Karpas-422 (cell line): ENCODE results near the gene ZNF774. TPM values are rescaled to one million over a fixed set of nuclear protein-coding genes. Genes with fewer than 3 reads are reported as not detected.
"Not testable (repeated sequence)": the region's sequence is repeated elsewhere in the genome, so short reads cannot be mapped to it uniquely, and the experiment has no call there.

Experiments
- DNase-seq: peaks from one replicate; pipeline ENCODE4 v3.0.0-alpha.2; 2015
- H2AFZ ChIP-seq: fragments of 200-600 bp; sonication (generic); 2 replicates; pipeline ENCODE4 v1.6.1; 2014; ENCODE audit warnings: antibody characterized with exemption, low read length, mixed read lengths
- H3K27ac ChIP-seq: fragments of 200-600 bp; sonication (generic); 2 replicates; pipeline ENCODE4 v1.5.1; 2014; ENCODE audit warnings: mild to moderate bottlenecking, low read length, moderate library complexity
- H3K27me3 ChIP-seq: fragments of 200-600 bp; sonication (generic); 2 replicates; pipeline ENCODE4 v1.6.1; 2014; ENCODE audit warnings: low read length, mixed read lengths
- H3K36me3 ChIP-seq: fragments of 200-600 bp; sonication (generic); 2 replicates; pipeline ENCODE4 v1.6.1; 2014; ENCODE audit warnings: low read length, mixed read lengths; ENCODE audit not compliant: insufficient read depth
- H3K4me1 ChIP-seq: fragments of 200-600 bp; sonication (generic); 2 replicates; pipeline ENCODE4 v1.6.1; 2014; ENCODE audit warnings: mild to moderate bottlenecking, low read length, mixed read lengths
- H3K4me2 ChIP-seq: fragments of 200-600 bp; sonication (generic); 2 replicates; pipeline ENCODE4 v1.6.1; 2014; ENCODE audit warnings: low read length, low read depth, mild to moderate bottlenecking; ENCODE audit not compliant: poor library complexity, severe bottlenecking
- H3K4me3 ChIP-seq: fragments of 200-600 bp; sonication (generic); 2 replicates; pipeline ENCODE4 v1.5.1; 2014; ENCODE audit warnings: mild to moderate bottlenecking, antibody characterized with exemption, low read length, mixed read lengths
- H3K79me2 ChIP-seq: fragments of 200-600 bp; sonication (generic); 2 replicates; pipeline ENCODE4 v1.6.1; 2014; ENCODE audit warnings: mild to moderate bottlenecking, low read length, mixed read lengths
- H3K9ac ChIP-seq: fragments of 200-600 bp; sonication (generic); 2 replicates; pipeline ENCODE4 v1.6.0; 2014; ENCODE audit warnings: low read length
- H3K9me2 ChIP-seq: fragments of 200-600 bp; sonication (generic), shearing (Covaris generic); replicated peaks from 2 replicates; pipeline ENCODE4 v1.6.0; 2014; ENCODE audit warnings: mild to moderate bottlenecking, low read length, moderate library complexity; ENCODE audit not compliant: insufficient read depth
- H3K9me3 ChIP-seq: fragments of 300-700, 200-600 bp; sonication (generic); 2 replicates; pipeline ENCODE4 v1.6.1; 2014; ENCODE audit warnings: low read length, mixed read lengths
- H4K20me1 ChIP-seq: fragments of 200-600 bp; sonication (generic); 2 replicates; pipeline ENCODE4 v1.6.1; 2014; ENCODE audit warnings: mild to moderate bottlenecking, antibody characterized with exemption, low read length, low read depth; ENCODE audit not compliant: insufficient read depth
- small RNA-seq: library from RNA; depleted of rRNA; stranded (forward); fragments of <200 nt; gene quantifications from one replicate; pipeline ENCODE3, GENCODE V24; 2014
- total RNA-seq: library from RNA; depleted of rRNA; stranded (reverse); fragments of >200 nt; shearing (Covaris generic); gene quantifications from 2 replicates; pipeline ENCODE4 v1.2.3, GENCODE V29; 2014; ENCODE audit warnings: low replicate concordance; rRNA removed

ZNF774 gene
- total RNA-seq, 1 experiment from 2014 or later, result 0.34 TPM

- no peaks in the 10 kb centered on the region for H3K27me3 ChIP-seq
- no peak for DNase-seq
- no peak overlapping the region for H3K9ac ChIP-seq
- H4K20me1 ChIP-seq, result no peaks in the 10 kb centered on the region
- H3K9me2 ChIP-seq, result no peaks in the 10 kb centered on the region
- peaks cover 10% of the 10 kb centered on the region for H3K4me1 ChIP-seq
- H3K4me3 ChIP-seq, result no peak overlapping the region
- H3K9me3 ChIP-seq, result no peaks in the 10 kb centered on the region
- peaks cover 87% of the 10 kb centered on the region for H3K79me2 ChIP-seq
- no peak overlapping the region for H3K27ac ChIP-seq
- H2AFZ ChIP-seq, result no peak overlapping the region
- no peaks in the 10 kb centered on the region for H3K36me3 ChIP-seq
- H3K4me2 ChIP-seq, result no peak overlapping the region
These were observed 55.8 kb downstream of the ZNF774 start for GRCh38 chr15:90407871-90408317.

GRCh38 chr15:90408657-90409056 lies 56.6 kb downstream of the ZNF774 start:
- Histone ChIP-seq H3K4me2 (no peak overlapping the region), H3K9me2 (no peaks in the 10 kb centered on the region), H3K27me3 (no peaks in the 10 kb centered on the region), H4K20me1 (no peaks in the 10 kb centered on the region), H3K36me3 (no peaks in the 10 kb centered on the region), H3K27ac (no peak overlapping the region), H3K79me2 (peaks cover 87% of the 10 kb centered on the region), H2AFZ (no peak overlapping the region), H3K4me1 (peaks cover 13% of the 10 kb centered on the region), H3K9ac (no peak overlapping the region), H3K9me3 (no peaks in the 10 kb centered on the region), H3K4me3 (no peak overlapping the region)
- no peak for DNase-seq

GRCh38 chr15:90409587-90409986 lies 57.5 kb downstream of the ZNF774 start:
- not testable (repeated sequence) for H3K9me2 ChIP-seq, H3K9ac ChIP-seq, H3K4me3 ChIP-seq, H3K27ac ChIP-seq, DNase-seq, H3K36me3 ChIP-seq, H4K20me1 ChIP-seq, H3K27me3 ChIP-seq, H3K4me2 ChIP-seq, H2AFZ ChIP-seq, H3K9me3 ChIP-seq
- H3K79me2 ChIP-seq, result peaks cover 86% of the 10 kb centered on the region
- peaks cover 13% of the 10 kb centered on the region for H3K4me1 ChIP-seq

- not testable (repeated sequence) for H3K27ac ChIP-seq, H3K27me3 ChIP-seq, H2AFZ ChIP-seq, H3K4me2 ChIP-seq, H4K20me1 ChIP-seq, H3K9ac ChIP-seq, H3K9me3 ChIP-seq, H3K4me3 ChIP-seq, H3K9me2 ChIP-seq, DNase-seq, H3K36me3 ChIP-seq
- Histone ChIP-seq H3K79me2 (peaks cover 86% of the 10 kb centered on the region), H3K4me1 (peaks cover 13% of the 10 kb centered on the region)
These were observed 58.2 kb downstream of the ZNF774 start for GRCh38 chr15:90410316-90410715.

- Histone ChIP-seq H4K20me1 (no peaks in the 10 kb centered on the region), H3K27me3 (no peaks in the 10 kb centered on the region), H3K36me3 (no peaks in the 10 kb centered on the region; the same call in 1 of the 2 replicates), H3K9me2 (no peaks in the 10 kb centered on the region), H3K4me1 (peaks cover 13% of the 10 kb centered on the region), H3K9me3 (no peaks in the 10 kb centered on the region), H3K9ac (no peak overlapping the region), H3K27ac (no peak overlapping the region), H2AFZ (no peak overlapping the region), H3K4me2 (no peak overlapping the region), H3K4me3 (no peak overlapping the region), H3K79me2 (peaks cover 85% of the 10 kb centered on the region)
- no peak for DNase-seq
These were observed 59.1 kb downstream of the ZNF774 start for GRCh38 chr15:90411176-90411575.

Small RNA genes within 50 kb of the gene (small RNA-seq; reads per million reads assigned to genes)
- gene NDUFA3P4, result not detected

Other genes with a start within 250 kb of the ZNF774 start
- 93.4 and 156 TPM in 2 replicates for gene IDH2, start 249.8 kb upstream of the ZNF774 start, total RNA-seq
- gene SEMA4B, start 151.0 kb upstream of the ZNF774 start, total RNA-seq, result 40.4 and 65.1 TPM in 2 replicates
- 42.1 and 64.5 TPM in 2 replicates for gene CIB1, start 118.3 kb upstream of the ZNF774 start, total RNA-seq
- 7.8 and 11.2 TPM in 2 replicates for gene GDPGP1, start 118.1 kb upstream of the ZNF774 start, total RNA-seq
- 0.40 TPM in 1 of 2 replicates, not detected in the other for gene TTLL13, start 102.7 kb upstream of the ZNF774 start, total RNA-seq
- 29.9 and 41.7 TPM in 2 replicates for gene NGRN, start 86.6 kb upstream of the ZNF774 start, total RNA-seq
- gene IQGAP1, start 36.0 kb downstream of the ZNF774 start, total RNA-seq, result 122 and 145 TPM in 2 replicates
- 27.7 and 39.7 TPM in 2 replicates for gene CRTC3, start 177.6 kb downstream of the ZNF774 start, total RNA-seq